Stimulated activated CD8-positive, alpha-beta memory T cell treated with anti-CD3 and anti-CD28 coated beads, Interleukin-2, amount 100 ng/mL, for 48 hours (primary cell): ENCODE measurements around the gene EIF3I.
A peak's percentile ranks its signal among the peaks of the same experiment; 100 is the strongest.

Source experiments
- DNase-seq, 2 donors: peaks; one replicate each; pipeline ENCODE4 v3.0.0-alpha.2; 2020; ENCODE audit warnings: low read depth in 2 of 2

EIF3I gene

GRCh38 chr1:32266921-32267591 lies 44.8 kb downstream of the EIF3I start:
- no peak for DNase-seq

- no peak for DNase-seq
These were observed 47.5 kb downstream of the EIF3I start for GRCh38 chr1:32269744-32270143.

DNA sequence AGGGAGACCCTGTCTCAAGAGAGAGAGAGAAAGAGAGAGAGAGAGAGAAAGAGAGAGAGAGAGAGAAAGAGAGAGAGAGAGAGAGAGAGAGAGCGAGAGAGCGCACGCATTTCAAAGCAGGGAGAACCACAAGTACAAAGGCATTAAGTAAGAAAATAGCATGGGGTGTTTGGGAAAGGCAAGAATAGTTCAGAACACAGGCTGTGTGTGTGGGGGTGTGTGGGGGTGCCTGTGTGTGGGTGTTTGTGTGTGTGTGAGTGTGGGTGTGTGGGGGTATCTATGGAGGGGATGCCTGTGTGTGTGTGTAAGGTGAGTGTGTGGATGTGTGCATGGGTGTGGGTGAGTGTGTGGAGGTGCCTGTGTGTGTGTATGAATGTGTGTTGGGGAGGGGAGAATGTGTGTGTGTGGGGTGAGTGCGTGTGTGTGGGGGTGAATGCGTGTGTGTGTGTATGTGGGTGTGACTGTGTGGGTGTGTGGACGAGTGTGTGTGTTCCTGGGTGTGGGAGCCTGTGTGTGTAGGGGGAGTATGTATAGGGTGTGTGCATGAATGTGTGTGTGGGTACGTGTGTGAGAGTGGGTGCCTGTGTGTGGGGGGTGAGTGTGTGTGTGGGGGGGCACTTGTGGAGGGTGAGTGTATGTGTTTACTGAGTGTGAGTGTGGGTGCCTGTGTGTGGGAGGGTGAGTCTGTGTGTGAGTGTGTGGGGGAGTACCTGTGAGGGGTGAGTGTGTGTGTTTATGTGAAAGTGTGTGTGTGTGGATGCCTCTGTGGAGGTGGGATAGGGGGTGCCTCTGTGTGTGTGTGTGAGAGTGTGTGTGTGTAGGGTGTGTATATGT lies 50.6 kb downstream of the EIF3I start:
- DNase-seq, result no peak

DNA sequence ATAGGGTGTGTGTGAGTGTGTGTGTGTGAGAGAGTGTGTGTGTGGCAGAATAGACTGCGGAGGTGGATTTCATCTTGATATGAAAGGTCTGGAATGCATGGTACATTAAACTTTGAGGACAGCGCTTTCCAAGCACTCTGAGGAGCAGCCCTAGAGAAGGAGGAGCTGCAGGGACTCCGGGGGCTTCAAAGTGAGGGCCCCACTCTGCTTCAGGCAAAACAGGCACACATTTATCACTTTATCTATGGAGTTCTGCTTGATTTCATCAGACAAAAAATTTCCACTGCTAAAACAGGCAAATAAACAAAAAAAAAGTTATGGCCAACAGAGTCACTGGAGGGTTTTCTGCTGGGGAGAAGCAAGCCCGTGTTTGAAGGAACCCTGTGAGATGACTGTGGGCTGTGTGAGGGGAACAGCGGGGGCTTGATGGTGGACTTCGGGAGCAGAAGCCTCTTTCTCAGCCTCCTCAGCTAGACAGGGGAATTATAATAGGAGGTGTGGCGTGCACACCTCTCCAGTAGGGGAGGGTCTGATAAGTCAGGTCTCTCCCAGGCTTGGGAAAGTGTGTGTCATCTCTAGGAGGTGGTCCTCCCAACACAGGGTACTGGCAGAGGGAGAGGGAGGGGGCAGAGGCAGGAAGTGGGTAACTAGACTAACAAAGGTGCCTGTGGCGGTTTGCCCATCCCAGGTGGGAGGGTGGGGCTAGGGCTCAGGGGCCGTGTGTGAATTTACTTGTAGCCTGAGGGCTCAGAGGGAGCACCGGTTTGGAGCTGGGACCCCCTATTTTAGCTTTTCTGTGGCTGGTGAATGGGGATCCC lies 51.4 kb downstream of the EIF3I start:
- DNase-seq, result peak; percentile 64 to 67

DNA sequence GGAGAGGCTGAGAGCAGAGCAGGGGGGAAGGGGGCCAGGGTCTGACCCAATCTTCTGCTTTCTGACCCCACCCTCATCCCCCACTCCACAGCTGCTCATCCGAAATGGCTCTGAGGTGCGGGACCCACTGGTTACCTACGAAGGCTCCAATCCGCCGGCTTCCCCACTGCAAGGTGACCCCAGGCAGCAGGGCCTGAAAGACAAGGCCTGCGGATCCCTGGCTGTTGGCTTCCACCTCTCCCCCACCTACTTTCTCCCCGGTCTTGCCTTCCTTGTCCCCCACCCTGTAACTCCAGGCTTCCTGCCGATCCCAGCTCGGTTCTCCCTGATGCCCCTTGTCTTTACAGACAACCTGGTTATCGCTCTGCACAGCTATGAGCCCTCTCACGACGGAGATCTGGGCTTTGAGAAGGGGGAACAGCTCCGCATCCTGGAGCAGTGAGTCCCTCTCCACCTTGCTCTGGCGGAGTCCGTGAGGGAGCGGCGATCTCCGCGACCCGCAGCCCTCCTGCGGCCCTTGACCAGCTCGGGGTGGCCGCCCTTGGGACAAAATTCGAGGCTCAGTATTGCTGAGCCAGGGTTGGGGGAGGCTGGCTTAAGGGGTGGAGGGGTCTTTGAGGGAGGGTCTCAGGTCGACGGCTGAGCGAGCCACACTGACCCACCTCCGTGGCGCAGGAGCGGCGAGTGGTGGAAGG lies 52.6 kb downstream of the EIF3I start:
- DNase-seq, result no peak

- DNase-seq, result no peak
These were observed 53.2 kb downstream of the EIF3I start for GRCh38 chr1:32275424-32275823.

GRCh38 chr1:32276032-32276782 lies 54.0 kb downstream of the EIF3I start:
- no peak for DNase-seq
